ENCODE measurements around the gene NFATC3. TPM values are rescaled to one million over a fixed set of nuclear protein-coding genes. Genes with fewer than 3 reads are reported as not detected.

Gene NFATC3
- total RNA-seq, 5 donors from 2014 or later (not counting 1 experiment from before 2014, with no cell fraction given) = 111 to 144 (median 116) TPM

DNA sequence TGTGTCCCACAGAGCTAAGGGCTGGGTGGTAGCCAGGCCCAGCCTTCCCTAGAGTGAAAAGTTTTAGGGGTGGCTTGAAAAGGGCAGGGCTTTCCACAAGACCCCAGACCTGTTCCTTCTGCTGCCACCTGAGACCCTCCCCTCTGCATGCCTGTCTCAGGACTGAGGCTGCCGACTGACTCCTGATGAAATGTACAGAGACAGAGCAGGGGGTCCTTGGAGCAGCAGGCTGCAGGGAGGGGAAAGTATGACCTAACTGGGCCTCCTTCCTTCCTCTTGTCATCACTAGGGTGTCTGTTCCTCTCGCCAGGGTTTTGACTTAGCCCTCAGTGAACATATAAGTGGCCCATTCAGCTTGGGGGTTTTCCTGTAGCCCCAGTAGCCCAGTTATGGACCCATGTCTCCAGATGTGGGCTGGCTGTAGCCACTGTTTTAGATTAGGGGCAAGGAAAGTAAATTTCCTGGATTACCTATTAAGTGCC lies 14.9 kb upstream of the NFATC3 start:
- ATAC-seq (replicated peaks in 1 of 4) = peak in 1 of 4 experiments; percentile 2

GRCh38 chr16:68070806-68071517 lies 14.2 kb upstream of the NFATC3 start:
- H3K27me3 ChIP-seq (replicated peaks in 1 of 2; ENCODE audit: control insufficient read depth in 2 of 2, extremely low read depth in 1 of 2, insufficient read depth in 2 of 2, low read length in 1 of 2) = no peaks in the 10 kb centered on the region
- ChIA-PET CTCF (interaction anchor here (0.6 to 2.5 kb wide), 7 partner anchors 9 to 153 kb away, joined by 3 to 17 read pairs (median 4); partner anchors contain the start of gene NFATC3 (in 1 of the 2)), POLR2A (interaction anchor here (0.6 to 1.0 kb wide), 6 partner anchors 13 to 375 kb away, joined by 3 to 5 read pairs (median 4); no protein-coding TSS in a partner anchor)
- H3K4me3 Mint-ChIP-seq = peak overlapping the region in 1 of 3 donors; percentile 68
- H3K27ac Mint-ChIP-seq = peak overlapping the region; percentile 90 to 91
- H3K36me3 Mint-ChIP-seq = peaks cover 22% of the 10 kb centered on the region
- WGBS (ENCODE audit: insufficient coverage) = 75% methylated on average over 11 of the region's 14 CpGs
- H3K4me1 ChIP-seq (ENCODE audit: control insufficient read depth in 1 of 2, extremely low read depth in 1 of 2, insufficient read depth in 2 of 2, low read length in 2 of 2) = peaks cover 47 to 85% of the 10 kb centered on the region in 2 experiments
- no peaks in the 10 kb centered on the region for H3K9me3 Mint-ChIP-seq
- no peaks in the 10 kb centered on the region for H3K9me3 ChIP-seq
- peaks cover 2 to 3% of the 10 kb centered on the region in 2 donors for H3K36me3 ChIP-seq (ENCODE audit: control insufficient read depth in 2 of 2, extremely low read depth in 1 of 2, insufficient read depth in 1 of 2, low read length in 1 of 2)
- H3K4me1 Mint-ChIP-seq = peaks cover 79 to 86% (median 86%) of the 10 kb centered on the region in 3 donors
- H3K27ac ChIP-seq (ENCODE audit: low read length) = peak overlapping the region; percentile 72
- no peaks in the 10 kb centered on the region for H3K27me3 Mint-ChIP-seq
- ATAC-seq (replicated peaks in 1 of 4) (peak in 1 of 4 experiments; percentile 39), DNase-seq (peak in 4 of 35 experiments; percentile 5 to 49 (median 20))
- no peak overlapping the region for H3K4me3 ChIP-seq (ENCODE audit: control insufficient read depth in 1 of 2, extremely low read depth in 1 of 2, low read length in 1 of 2)

More for the DNA sequence above, 14.9 kb upstream of the NFATC3 start:
- Histone ChIP-seq H3K4me1 (ENCODE audit: control insufficient read depth in 1 of 2, extremely low read depth in 1 of 2, insufficient read depth in 2 of 2, low read length in 2 of 2) (peaks cover 49 to 85% of the 10 kb centered on the region in 2 experiments), H3K27ac (ENCODE audit: low read length) (peak overlapping the region; percentile 72), H3K9me3 (no peaks in the 10 kb centered on the region), H3K4me3 (ENCODE audit: control insufficient read depth in 1 of 2, extremely low read depth in 1 of 2, low read length in 1 of 2) (no peak overlapping the region), H3K27me3 (replicated peaks in 1 of 2; ENCODE audit: control insufficient read depth in 2 of 2, extremely low read depth in 1 of 2, insufficient read depth in 2 of 2, low read length in 1 of 2) (no peaks in the 10 kb centered on the region), H3K36me3 (ENCODE audit: control insufficient read depth in 2 of 2, extremely low read depth in 1 of 2, insufficient read depth in 1 of 2, low read length in 1 of 2) (peaks cover 2 to 3% of the 10 kb centered on the region in 2 donors)
- POLR2A ChIA-PET = interaction anchor here (0.6 to 1.0 kb wide), 3 partner anchors 14 to 147 kb away, joined by 4 to 5 read pairs (median 4); no protein-coding TSS in a partner anchor
- WGBS (ENCODE audit: insufficient coverage) = no CpG with 5 or more reads among the region's 2 CpGs
- Mint-ChIP-seq H3K27me3 (no peaks in the 10 kb centered on the region), H3K9me3 (no peaks in the 10 kb centered on the region), H3K27ac (peak overlapping the region; percentile 90 to 91), H3K4me1 (peaks cover 76 to 86% (median 86%) of the 10 kb centered on the region in 3 donors), H3K36me3 (peaks cover 16% of the 10 kb centered on the region), H3K4me3 (peak overlapping the region in 1 of 3 donors; percentile 68)
- CTCF ChIA-PET = interaction anchor here in 1 of 2 donors (0.7 to 2.5 kb wide), 2 partner anchors 12 to 14 kb away, joined by 3 to 17 read pairs; partner anchors contain the start of gene NFATC3
- peak in 1 of 35 experiments; percentile 39 for DNase-seq

DNA sequence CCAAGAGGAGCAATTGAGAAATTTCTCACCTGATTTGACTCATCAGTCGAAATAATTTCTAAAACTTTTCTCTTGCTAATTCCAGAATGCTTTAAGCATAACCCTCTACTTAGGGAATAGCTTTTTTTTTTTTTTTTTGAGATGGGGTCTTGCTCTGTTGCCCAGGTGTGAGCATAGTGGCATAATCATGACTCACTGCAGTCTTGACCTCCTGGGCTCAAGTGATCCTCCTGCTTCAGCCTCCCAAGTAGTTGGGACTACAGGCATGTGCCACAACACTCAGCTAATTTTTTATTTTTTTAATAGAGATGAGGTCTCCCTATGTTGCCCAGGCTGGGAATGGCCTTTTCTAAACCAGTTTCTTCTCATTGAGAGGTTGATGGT lies 13.7 kb upstream of the NFATC3 start:
- H3K27me3 ChIP-seq (replicated peaks in 1 of 2; ENCODE audit: control insufficient read depth in 2 of 2, extremely low read depth in 1 of 2, insufficient read depth in 2 of 2, low read length in 1 of 2) = no peaks in the 10 kb centered on the region
- Mint-ChIP-seq H3K27me3 (no peaks in the 10 kb centered on the region), H3K27ac (peak overlapping the region; percentile 90 to 91), H3K4me3 (peak overlapping the region in 1 of 3 donors; percentile 68), H3K4me1 (peaks cover 79 to 86% (median 86%) of the 10 kb centered on the region in 3 donors), H3K9me3 (no peaks in the 10 kb centered on the region), H3K36me3 (peaks cover 25% of the 10 kb centered on the region)
- ATAC-seq (replicated peaks in 1 of 4) (no peak), DNase-seq (no peak)
- peaks cover 3 to 5% of the 10 kb centered on the region in 2 donors for H3K36me3 ChIP-seq (ENCODE audit: control insufficient read depth in 2 of 2, extremely low read depth in 1 of 2, insufficient read depth in 1 of 2, low read length in 1 of 2)
- ChIA-PET CTCF (interaction anchor here (0.6 to 2.5 kb wide), 8 partner anchors 8 to 626 kb away, joined by 3 to 17 read pairs (median 4); partner anchors contain the start of gene NFATC3 (in 1 of the 2)), POLR2A (interaction anchor here (0.6 kb wide), 3 partner anchors 12 to 375 kb away, joined by 4 to 5 read pairs (median 5); no protein-coding TSS in a partner anchor)
- no peaks in the 10 kb centered on the region for H3K9me3 ChIP-seq
- peak overlapping the region; percentile 72 for H3K27ac ChIP-seq (ENCODE audit: low read length)
- H3K4me1 ChIP-seq (ENCODE audit: control insufficient read depth in 1 of 2, extremely low read depth in 1 of 2, insufficient read depth in 2 of 2, low read length in 2 of 2) = peaks cover 45 to 85% of the 10 kb centered on the region in 2 experiments
- no peak overlapping the region for H3K4me3 ChIP-seq (ENCODE audit: control insufficient read depth in 1 of 2, extremely low read depth in 1 of 2, low read length in 1 of 2)
- no CpG with 5 or more reads among the region's 1 CpG for WGBS (ENCODE audit: insufficient coverage)

- peak overlapping the region; percentile 44 to 90 for H3K27ac Mint-ChIP-seq
- ATAC-seq (replicated peaks in 1 of 4) (no peak), DNase-seq (no peak)
- H3K36me3 Mint-ChIP-seq = peaks cover 27% of the 10 kb centered on the region
- ChIA-PET CTCF (interaction anchor here (0.5 to 2.5 kb wide), 6 partner anchors 11 to 627 kb away, joined by 3 to 17 read pairs (median 4); partner anchors contain the start of gene NFATC3 (in 1 of the 2)), POLR2A (interaction anchor here in 1 of 2 donors (0.5 to 0.6 kb wide), 2 partner anchors 11 to 288 kb away, joined by 3 to 4 read pairs; no protein-coding TSS in a partner anchor)
- Histone ChIP-seq H3K4me3 (ENCODE audit: control insufficient read depth in 1 of 2, extremely low read depth in 1 of 2, low read length in 1 of 2) (no peak overlapping the region), H3K9me3 (no peaks in the 10 kb centered on the region), H3K36me3 (ENCODE audit: control insufficient read depth in 2 of 2, extremely low read depth in 1 of 2, insufficient read depth in 1 of 2, low read length in 1 of 2) (peaks cover 3 to 5% of the 10 kb centered on the region in 2 donors), H3K4me1 (ENCODE audit: control insufficient read depth in 1 of 2, extremely low read depth in 1 of 2, insufficient read depth in 2 of 2, low read length in 2 of 2) (peaks cover 45 to 89% of the 10 kb centered on the region in 2 experiments), H3K27me3 (replicated peaks in 1 of 2; ENCODE audit: control insufficient read depth in 2 of 2, extremely low read depth in 1 of 2, insufficient read depth in 2 of 2, low read length in 1 of 2) (no peaks in the 10 kb centered on the region), H3K27ac (ENCODE audit: low read length) (peak overlapping the region; percentile 72)
- WGBS (ENCODE audit: insufficient coverage) = 78% methylated on average over 3 of the region's 9 CpGs
- H3K27me3 Mint-ChIP-seq = no peaks in the 10 kb centered on the region
- H3K4me1 Mint-ChIP-seq = peaks cover 78 to 88% (median 86%) of the 10 kb centered on the region in 3 donors
- H3K9me3 Mint-ChIP-seq = no peaks in the 10 kb centered on the region
- H3K4me3 Mint-ChIP-seq = no peak overlapping the region
Measured at GRCh38 chr16:68072038-68072695, 13.0 kb upstream of the NFATC3 start.

- H3K27ac ChIP-seq (ENCODE audit: low read length) = peak overlapping the region; percentile 39
- 76% methylated on average over 7 of the region's 9 CpGs for WGBS (ENCODE audit: insufficient coverage)
- ChIA-PET POLR2A (interaction anchor here (0.5 to 0.9 kb wide), 3 partner anchors 10 to 110 kb away, joined by 3 read pairs; no protein-coding TSS in a partner anchor), CTCF (interaction anchor here in 1 of 2 donors (0.9 to 1.2 kb wide), 3 partner anchors 11 to 35 kb away, joined by 3 to 7 read pairs (median 4); partner anchors contain the start of gene NFATC3)
- no peaks in the 10 kb centered on the region for H3K9me3 ChIP-seq
- peak overlapping the region; percentile 47 to 62 (median 51) for H3K4me3 Mint-ChIP-seq
- ATAC-seq (replicated peaks in 1 of 4) (no peak), DNase-seq (no peak)
- peaks cover 0 to 5% of the 10 kb centered on the region in 2 donors for H3K36me3 ChIP-seq (ENCODE audit: control insufficient read depth in 2 of 2, extremely low read depth in 1 of 2, insufficient read depth in 1 of 2, low read length in 1 of 2)
- peaks cover 36% of the 10 kb centered on the region for H3K36me3 Mint-ChIP-seq
- H3K4me3 ChIP-seq (ENCODE audit: control insufficient read depth in 1 of 2, extremely low read depth in 1 of 2, low read length in 1 of 2) = peak overlapping the region in 1 of 2 donors; percentile 3
- H3K4me1 ChIP-seq (ENCODE audit: control insufficient read depth in 1 of 2, extremely low read depth in 1 of 2, insufficient read depth in 2 of 2, low read length in 2 of 2) = peaks cover 57 to 100% of the 10 kb centered on the region in 2 experiments
- peak overlapping the region; percentile 91 to 93 for H3K27ac Mint-ChIP-seq
- no peaks in the 10 kb centered on the region for H3K9me3 Mint-ChIP-seq
- no peaks in the 10 kb centered on the region for H3K27me3 Mint-ChIP-seq
- H3K4me1 Mint-ChIP-seq = peaks cover 86 to 90% (median 89%) of the 10 kb centered on the region in 3 donors
- no peaks in the 10 kb centered on the region for H3K27me3 ChIP-seq (replicated peaks in 1 of 2; ENCODE audit: control insufficient read depth in 2 of 2, extremely low read depth in 1 of 2, insufficient read depth in 2 of 2, low read length in 1 of 2)
Measured at GRCh38 chr16:68073902-68074760, 11.0 kb upstream of the NFATC3 start.
